DND-41 (cell line): Measurements from ENCODE around the gene PSAP.
"Not testable (repeated sequence)": the region's sequence is repeated elsewhere in the genome, so short reads cannot be mapped to it uniquely, and the experiment has no call there.

Experiments
- ATAC-seq: fragments of 200-7000 bp; cut with Tn5 transposase; 3 replicates; pipeline ENCODE4 v1.9.1; 2021; ENCODE audit warnings: low read depth; ENCODE audit not compliant: insufficient read depth
- DNase-seq: peaks from one replicate; pipeline ENCODE4 v3.0.0-alpha.2; 2020
- H2AFZ ChIP-seq: 2 replicates; pipeline ENCODE4 v1.6.0; 2012; ENCODE audit warnings: low read depth, low read length
- H3K27ac ChIP-seq: 2 replicates; pipeline ENCODE4 v1.5.1; 2012; ENCODE audit warnings: low read length, inconsistent platforms
- H3K27me3 ChIP-seq: fragments of 200-600 bp; sonication (generic); 2 replicates; pipeline ENCODE4 v1.6.0; 2012; ENCODE audit warnings: low read length, mild to moderate bottlenecking, inconsistent platforms; ENCODE audit not compliant: insufficient read depth, poor library complexity
- H3K36me3 ChIP-seq: 2 replicates; pipeline ENCODE4 v1.5.1; 2012; ENCODE audit warnings: low read length, inconsistent platforms; ENCODE audit not compliant: insufficient read depth
- H3K4me1 ChIP-seq: 2 replicates; pipeline ENCODE4 v1.5.1; 2012; ENCODE audit warnings: mild to moderate bottlenecking, low read length; ENCODE audit not compliant: insufficient read depth
- H3K4me2 ChIP-seq: 2 replicates; pipeline ENCODE4 v1.6.0; 2012; ENCODE audit warnings: mild to moderate bottlenecking, moderate library complexity, low read length, inconsistent platforms; ENCODE audit not compliant: insufficient read depth
- H3K4me3 ChIP-seq, 2 experiments: fragments of 200-600 bp in 1 of 2; shearing (Covaris generic) in 1 of 2; 2 replicates each; pipeline ENCODE4 v1.5.1; 2012 to 2016; ENCODE audit warnings: inconsistent platforms in 2 of 2, low read length in 2 of 2, mild to moderate bottlenecking in 2 of 2, low read depth in 1 of 2, moderate library complexity in 1 of 2
- H3K79me2 ChIP-seq: 2 replicates; pipeline ENCODE4 v1.6.0; 2012; ENCODE audit warnings: low read length, inconsistent platforms; ENCODE audit not compliant: insufficient read depth
- H3K9ac ChIP-seq: 2 replicates; pipeline ENCODE4 v1.6.0; 2012; ENCODE audit warnings: low read depth, mild to moderate bottlenecking, inconsistent platforms, low read length, moderate library complexity
- H3K9me3 ChIP-seq: 2 replicates; pipeline ENCODE4 v1.5.1; 2012; ENCODE audit warnings: low read length, moderate library complexity, mild to moderate bottlenecking, inconsistent platforms; ENCODE audit not compliant: insufficient read depth, severe bottlenecking
- H4K20me1 ChIP-seq: 2 replicates; pipeline ENCODE4 v1.6.0; 2012; ENCODE audit warnings: low read length; ENCODE audit not compliant: insufficient read depth
- EZH2 ChIP-seq: IDR thresholded peaks from 3 replicates; pipeline ENCODE4 v1.6.1; 2012; ENCODE audit warnings: borderline replicate concordance, low read depth, mild to moderate bottlenecking, moderate library complexity, low read length, inconsistent platforms; ENCODE audit not compliant: severe bottlenecking
- TF ChIP-seq, protein P1 (sequence below): IDR thresholded peaks from 2 replicates; pipeline ENCODE4 v1.5.1; 2012; ENCODE audit warnings: borderline replicate concordance, low read length, moderate library complexity, mild to moderate bottlenecking; ENCODE audit not compliant: poor library complexity, severe bottlenecking; ENCODE audit errors: extremely low read depth

Gene PSAP

DNA sequence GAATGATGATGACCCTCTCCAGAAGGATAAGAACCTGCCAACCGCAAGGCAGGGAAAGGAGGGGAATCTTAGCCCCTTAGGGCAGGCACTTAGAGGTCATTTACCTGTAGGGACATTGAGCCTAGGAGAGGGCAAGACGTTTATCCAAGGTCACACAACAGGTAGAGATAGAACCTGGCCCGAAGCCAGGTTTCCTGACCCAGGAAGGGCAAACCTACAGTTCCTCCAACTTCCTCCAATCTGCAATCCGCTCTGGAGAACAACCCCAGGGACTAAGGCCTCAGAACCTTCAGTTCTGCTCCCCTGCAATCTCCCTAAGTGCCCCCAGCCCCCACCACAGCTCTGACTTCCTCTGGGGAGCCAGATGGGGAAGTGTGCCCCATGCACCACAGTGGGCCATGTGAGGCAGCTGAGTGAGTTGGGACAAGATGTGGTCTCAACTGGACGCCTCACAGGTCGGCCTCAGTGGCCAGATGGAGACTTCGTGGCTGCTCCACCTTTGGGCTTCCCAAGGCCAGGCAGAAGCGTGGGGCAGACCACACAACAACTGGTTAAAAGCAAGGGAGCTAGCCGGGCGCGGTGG is 1.4 kb upstream of the PSAP start:
- DNase-seq (no peak), ATAC-seq (no peak)
- Histone ChIP-seq H3K4me1 (peaks cover 40% of the 10 kb centered on the region), H3K36me3 (peaks cover 11% of the 10 kb centered on the region), H3K4me3 (no peak overlapping the region), H2AFZ (no peak overlapping the region), H4K20me1 (peaks cover 28% of the 10 kb centered on the region), H3K9me3 (no peaks in the 10 kb centered on the region), H3K79me2 (peaks cover 41% of the 10 kb centered on the region), H3K27me3 (no peaks in the 10 kb centered on the region), H3K4me2 (no peak overlapping the region), H3K27ac (peak overlapping the region; percentile 75), H3K9ac (no peak overlapping the region)
- no peak for TF ChIP-seq EZH2
- TF ChIP-seq, protein P1, sequence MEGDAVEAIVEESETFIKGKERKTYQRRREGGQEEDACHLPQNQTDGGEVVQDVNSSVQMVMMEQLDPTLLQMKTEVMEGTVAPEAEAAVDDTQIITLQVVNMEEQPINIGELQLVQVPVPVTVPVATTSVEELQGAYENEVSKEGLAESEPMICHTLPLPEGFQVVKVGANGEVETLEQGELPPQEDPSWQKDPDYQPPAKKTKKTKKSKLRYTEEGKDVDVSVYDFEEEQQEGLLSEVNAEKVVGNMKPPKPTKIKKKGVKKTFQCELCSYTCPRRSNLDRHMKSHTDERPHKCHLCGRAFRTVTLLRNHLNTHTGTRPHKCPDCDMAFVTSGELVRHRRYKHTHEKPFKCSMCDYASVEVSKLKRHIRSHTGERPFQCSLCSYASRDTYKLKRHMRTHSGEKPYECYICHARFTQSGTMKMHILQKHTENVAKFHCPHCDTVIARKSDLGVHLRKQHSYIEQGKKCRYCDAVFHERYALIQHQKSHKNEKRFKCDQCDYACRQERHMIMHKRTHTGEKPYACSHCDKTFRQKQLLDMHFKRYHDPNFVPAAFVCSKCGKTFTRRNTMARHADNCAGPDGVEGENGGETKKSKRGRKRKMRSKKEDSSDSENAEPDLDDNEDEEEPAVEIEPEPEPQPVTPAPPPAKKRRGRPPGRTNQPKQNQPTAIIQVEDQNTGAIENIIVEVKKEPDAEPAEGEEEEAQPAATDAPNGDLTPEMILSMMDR = no peak

DNA sequence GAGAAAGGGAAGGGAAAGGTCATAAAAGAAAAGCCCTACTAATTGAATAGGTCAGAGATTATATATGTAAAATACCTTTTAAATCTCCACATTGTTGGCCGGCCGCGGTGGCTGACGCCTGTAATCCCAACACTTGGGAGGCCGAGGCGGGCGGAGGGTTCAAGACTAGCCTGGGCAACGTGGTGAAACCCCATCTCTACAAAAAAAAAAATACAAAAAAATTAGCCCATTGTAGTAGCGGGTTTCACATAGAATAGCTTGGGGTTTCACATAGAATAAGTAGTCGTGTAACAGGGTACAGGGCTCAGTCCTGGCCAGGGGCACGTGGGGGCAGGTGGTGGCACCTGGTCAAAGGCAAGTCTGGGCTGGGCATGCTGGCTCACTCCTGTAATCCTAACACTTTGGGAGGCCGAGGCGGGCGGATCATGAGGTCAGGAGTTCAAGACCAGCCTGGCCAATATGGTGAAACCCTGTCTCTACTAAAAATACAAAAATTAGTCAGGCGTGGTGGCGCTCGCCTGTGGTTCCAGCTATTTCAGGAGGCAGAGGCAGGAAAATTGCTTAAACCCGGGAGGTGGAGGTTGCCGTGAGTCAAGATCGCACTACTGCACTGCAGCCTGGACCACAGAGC is 529 bp upstream of the PSAP start:
- Histone ChIP-seq H3K27ac (peak overlapping the region; percentile 75), H3K4me1 (peaks cover 49% of the 10 kb centered on the region), H3K9ac (peak overlapping the region; percentile 34), H4K20me1 (peaks cover 36% of the 10 kb centered on the region), H3K4me2 (peak overlapping the region; percentile 77), H2AFZ (peak overlapping the region; percentile 62), H3K4me3 (peak overlapping the region in 1 of 2 experiments; percentile 86; a peak in 2 of 4 replicates), H3K36me3 (peaks cover 11% of the 10 kb centered on the region), H3K79me2 (peaks cover 50% of the 10 kb centered on the region)
- H3K27me3 ChIP-seq, DNase-seq, H3K9me3 ChIP-seq: not testable (repeated sequence)
- 0 out of 3 replicates have a peak, but pooled peaks have one; percentile 1 for ATAC-seq

DNA sequence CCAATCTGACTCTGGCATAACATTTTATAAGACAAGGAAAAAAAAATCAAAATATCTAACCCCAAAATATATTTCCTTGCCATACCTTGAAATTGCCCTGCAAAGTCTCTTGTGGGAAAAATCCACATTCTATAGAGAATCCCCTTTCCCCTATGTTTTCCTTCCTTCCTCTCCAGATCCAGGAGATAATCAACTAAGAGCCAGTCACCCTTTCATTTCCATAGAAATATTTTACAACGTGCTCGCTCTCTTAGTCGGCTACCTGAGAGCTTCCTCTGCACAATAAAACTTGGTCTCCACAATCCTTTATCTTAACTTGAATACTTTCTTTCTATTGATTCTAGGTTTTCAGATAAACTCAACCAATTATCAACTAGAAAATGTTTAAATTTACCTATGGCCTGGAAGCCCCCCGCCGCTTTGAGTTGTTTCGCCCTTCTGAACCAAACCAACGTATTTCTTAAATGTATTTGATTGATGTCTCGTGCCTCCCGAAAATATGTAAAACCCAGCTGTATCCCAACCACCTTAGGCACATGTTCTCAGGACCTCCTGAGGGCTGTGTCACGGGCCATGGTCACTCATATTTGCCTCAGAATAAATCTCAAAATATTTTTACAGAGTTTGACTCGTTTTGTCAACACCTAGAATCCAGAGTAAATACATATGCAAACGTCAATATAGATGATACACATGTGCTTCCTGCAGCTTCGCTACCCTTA is 869 bp downstream of the PSAP start:
- TF ChIP-seq, protein P1 = no peak
- TF ChIP-seq EZH2 = no peak
- DNase-seq (no peak), ATAC-seq (no peak)
- Histone ChIP-seq H3K4me1 (peaks cover 62% of the 10 kb centered on the region), H3K27ac (peak overlapping the region; percentile 89), H2AFZ (no peak overlapping the region), H3K79me2 (peaks cover 64% of the 10 kb centered on the region), H3K9me3 (no peaks in the 10 kb centered on the region), H4K20me1 (peaks cover 48% of the 10 kb centered on the region), H3K4me3 (peak overlapping the region; percentile 69 to 86), H3K36me3 (peaks cover 11% of the 10 kb centered on the region), H3K27me3 (no peaks in the 10 kb centered on the region), H3K4me2 (peak overlapping the region; percentile 77), H3K9ac (peak overlapping the region; percentile 84)

DNA sequence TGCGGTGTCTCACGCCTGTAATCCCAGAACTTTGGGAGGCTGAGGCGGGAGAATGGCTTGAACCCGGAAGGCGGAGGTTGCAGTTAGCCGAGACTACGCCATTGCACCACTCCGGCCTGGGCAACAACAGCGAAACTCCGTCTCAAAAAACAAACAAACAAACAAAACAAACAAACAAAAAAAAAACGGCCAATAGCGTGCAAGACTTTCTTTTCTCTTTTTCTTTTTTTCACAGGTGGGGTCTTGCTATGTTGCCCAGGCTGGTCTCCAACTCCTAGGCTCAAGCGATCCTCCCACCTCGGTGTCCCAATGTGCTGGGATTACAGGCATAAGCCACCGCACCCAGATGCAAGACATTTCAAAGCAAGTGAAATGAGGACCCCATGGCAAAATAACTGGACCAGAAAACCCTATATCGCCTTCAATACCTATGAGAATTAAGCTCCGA is 1.6 kb downstream of the PSAP start:
- no peaks in the 10 kb centered on the region for H3K9me3 ChIP-seq
- ATAC-seq (no peak), DNase-seq (peak; percentile 39)
- no peak overlapping the region for H2AFZ ChIP-seq
- H3K9ac ChIP-seq = peak overlapping the region; percentile 84
- peak overlapping the region; percentile 89 for H3K27ac ChIP-seq
- H3K4me1 ChIP-seq = peaks cover 69% of the 10 kb centered on the region
- peaks cover 70% of the 10 kb centered on the region for H3K79me2 ChIP-seq
- TF ChIP-seq, protein P1 = no peak
- TF ChIP-seq EZH2 = no peak
- H3K4me2 ChIP-seq = peak overlapping the region; percentile 77
- peaks cover 11% of the 10 kb centered on the region for H3K36me3 ChIP-seq
- H3K27me3 ChIP-seq = no peaks in the 10 kb centered on the region
- peak overlapping the region; percentile 69 to 86 for H3K4me3 ChIP-seq
- H4K20me1 ChIP-seq = peaks cover 53% of the 10 kb centered on the region
